Breast epithelium (tissue), 4 donors: ENCODE measurements around the gene ST14. TPM values are rescaled to one million over a fixed set of nuclear protein-coding genes. Genes with fewer than 3 reads are reported as not detected.

Experiments used
- DNase-seq, 2 donors: peaks; one replicate each; pipeline ENCODE4 v3.0.0-alpha.2; 2019; ENCODE audit warnings: low spot score in 2 of 2
- H3K27ac ChIP-seq, 2 donors: fragments of 200-600 bp; sonication (generic) in 1 of 2; one replicate each; pipeline ENCODE4 v1.5.1; 2016 to 2019; ENCODE audit warnings: mild to moderate bottlenecking in 1 of 2
- H3K27me3 ChIP-seq, 2 donors: fragments of 200-600 bp; sonication (generic) in 1 of 2; one replicate each; pipeline versions ENCODE4 v1.5.1 to v1.6.0; 2017 to 2019; ENCODE audit warnings: control low read depth in 1 of 2, mild to moderate bottlenecking in 1 of 2
- H3K36me3 ChIP-seq: fragments of 200-600 bp; one replicate; pipeline ENCODE4 v1.5.1; 2019
- H3K4me1 ChIP-seq, 2 donors: fragments of 200-600 bp; sonication (generic); one replicate each; pipeline ENCODE4 v1.5.1; 2016 to 2019; ENCODE audit warnings: control low read depth in 1 of 2
- H3K4me3 ChIP-seq, 3 donors: fragments of 200-600 bp; sonication (generic); 1 replicate in 2 of 3; 2 replicates in 1 of 3; pipeline ENCODE4 v1.5.1; 2016 to 2019; ENCODE audit warnings: mild to moderate bottlenecking in 3 of 3, moderate library complexity in 2 of 3
- H3K9me3 ChIP-seq, 2 donors: fragments of 200-600 bp; sonication (generic) in 1 of 2; one replicate each; pipeline ENCODE4 v1.5.1; 2016 to 2019; ENCODE audit warnings: control low read depth in 1 of 2
- POLR2A ChIP-seq: fragments of 450-650 bp; IDR thresholded peaks from one replicate; pipeline ENCODE4 v1.6.1; 2016; ENCODE audit warnings: antibody characterized with exemption, mild to moderate bottlenecking, moderate library complexity
- POLR2AphosphoS5 ChIP-seq, 3 donors: sonication (generic); formaldehyde crosslinking; IDR thresholded peaks; one replicate each; pipeline ENCODE4 v1.6.1; 2017; ENCODE audit warnings: antibody characterized with exemption in 3 of 3
- intact Hi-C: fragments of 100-400 bp; cut with DNase I; formaldehyde crosslinking; loops from one replicate; pipeline ENCODE4 v1.15.1; 2023; ENCODE audit warnings: low total_unique reads
- total RNA-seq, 3 donors: library from RNA; depleted of rRNA; stranded (reverse); fragments of >200 nt; gene quantifications; one replicate each; pipeline ENCODE4 v1.1.0, GENCODE V29; 2016
- TF ChIP-seq, protein P1 (sequence below), 3 donors: fragments of 450-650 bp; IDR thresholded peaks; one replicate each; pipeline ENCODE4 v1.5.1; 2016 to 2017; ENCODE audit warnings: antibody characterized with exemption in 3 of 3, mild to moderate bottlenecking in 3 of 3, moderate library complexity in 3 of 3

Gene ST14
- total RNA-seq, 3 donors from 2014 or later, result 9.9 to 89.0 (median 48.5) TPM

DNA sequence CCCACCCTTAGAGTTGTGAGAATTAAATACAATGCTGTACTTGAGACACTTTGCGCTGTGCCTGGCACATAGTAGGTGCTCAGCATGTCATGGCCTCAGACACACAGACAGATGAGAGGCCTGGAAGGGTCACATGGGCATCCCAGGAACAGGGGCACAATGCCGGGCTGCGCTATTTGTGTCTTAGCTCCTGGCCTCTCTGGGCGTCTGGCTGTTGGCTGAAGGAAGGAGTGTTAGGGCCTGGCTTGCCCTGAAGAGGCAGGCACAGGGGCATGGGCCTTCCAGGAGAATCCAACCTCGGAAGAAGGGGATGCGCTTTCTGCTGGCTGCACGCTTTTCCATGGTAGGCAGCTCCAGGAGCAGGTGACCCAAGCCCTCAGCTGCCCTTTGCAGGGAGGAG is 41.4 kb downstream of the ST14 start:
- Histone ChIP-seq H3K27me3 (no peaks in the 10 kb centered on the region), H3K4me1 (no peaks in the 10 kb centered on the region), H3K36me3 (no peaks in the 10 kb centered on the region), H3K4me3 (no peak overlapping the region), H3K9me3 (no peaks in the 10 kb centered on the region), H3K27ac (no peak overlapping the region)
- TF ChIP-seq POLR2AphosphoS5 (IDR thresholded peaks at IDR 0.05), result no peak
- no peak for TF ChIP-seq POLR2A
- TF ChIP-seq, protein P1, sequence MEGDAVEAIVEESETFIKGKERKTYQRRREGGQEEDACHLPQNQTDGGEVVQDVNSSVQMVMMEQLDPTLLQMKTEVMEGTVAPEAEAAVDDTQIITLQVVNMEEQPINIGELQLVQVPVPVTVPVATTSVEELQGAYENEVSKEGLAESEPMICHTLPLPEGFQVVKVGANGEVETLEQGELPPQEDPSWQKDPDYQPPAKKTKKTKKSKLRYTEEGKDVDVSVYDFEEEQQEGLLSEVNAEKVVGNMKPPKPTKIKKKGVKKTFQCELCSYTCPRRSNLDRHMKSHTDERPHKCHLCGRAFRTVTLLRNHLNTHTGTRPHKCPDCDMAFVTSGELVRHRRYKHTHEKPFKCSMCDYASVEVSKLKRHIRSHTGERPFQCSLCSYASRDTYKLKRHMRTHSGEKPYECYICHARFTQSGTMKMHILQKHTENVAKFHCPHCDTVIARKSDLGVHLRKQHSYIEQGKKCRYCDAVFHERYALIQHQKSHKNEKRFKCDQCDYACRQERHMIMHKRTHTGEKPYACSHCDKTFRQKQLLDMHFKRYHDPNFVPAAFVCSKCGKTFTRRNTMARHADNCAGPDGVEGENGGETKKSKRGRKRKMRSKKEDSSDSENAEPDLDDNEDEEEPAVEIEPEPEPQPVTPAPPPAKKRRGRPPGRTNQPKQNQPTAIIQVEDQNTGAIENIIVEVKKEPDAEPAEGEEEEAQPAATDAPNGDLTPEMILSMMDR (IDR thresholded peaks at IDR 0.05), result no peak
- no peak for DNase-seq
- intact Hi-C loops, result no loop called here

DNA sequence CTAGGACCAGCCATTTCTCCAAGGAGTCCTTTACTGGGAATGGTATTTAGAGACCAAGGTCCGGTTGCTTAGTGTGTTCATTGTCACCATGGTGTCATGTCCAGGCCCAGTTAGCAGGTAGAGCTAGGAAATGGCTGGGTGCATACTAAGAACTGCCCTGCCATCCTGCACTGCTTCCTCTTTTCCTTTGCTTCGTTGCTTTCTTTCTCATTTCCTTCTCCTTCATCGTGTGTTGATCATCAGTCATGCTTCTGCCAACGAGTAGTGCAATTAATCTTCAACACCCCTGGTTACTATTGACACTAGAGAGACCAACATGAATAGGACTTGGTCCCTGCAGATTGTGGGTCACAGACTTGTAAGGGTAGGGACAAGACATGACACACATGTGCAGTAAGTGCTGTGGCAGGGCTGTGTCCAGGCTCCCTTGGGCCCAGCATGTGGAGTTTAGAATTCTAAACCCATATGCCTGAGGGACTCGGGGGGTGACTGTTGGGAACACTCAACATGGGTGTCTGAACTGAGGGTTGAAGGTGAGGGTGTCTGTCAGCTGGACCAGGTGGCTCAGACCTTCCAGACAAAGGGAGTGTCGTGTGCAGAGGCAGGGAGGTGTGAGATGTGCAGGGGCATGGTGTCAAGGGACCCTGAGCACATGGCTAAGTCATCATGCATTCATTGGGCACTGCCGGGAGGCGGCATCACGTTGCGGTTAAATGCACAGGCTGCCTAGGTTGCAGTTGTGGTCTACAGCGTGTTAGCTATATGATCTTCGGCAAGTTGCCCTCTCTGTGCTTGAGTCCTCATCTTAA is 42.6 kb downstream of the ST14 start:
- no peaks in the 10 kb centered on the region for H3K4me1 ChIP-seq
- no peaks in the 10 kb centered on the region for H3K27me3 ChIP-seq
- TF ChIP-seq POLR2A (no peak), POLR2AphosphoS5 (IDR thresholded peaks at IDR 0.05) (no peak)
- TF ChIP-seq, protein P1 (IDR thresholded peaks at IDR 0.05), result no peak
- H3K9me3 ChIP-seq, result no peaks in the 10 kb centered on the region
- no peak for DNase-seq
- H3K4me3 ChIP-seq, result no peak overlapping the region
- no peaks in the 10 kb centered on the region for H3K36me3 ChIP-seq
- no peak overlapping the region for H3K27ac ChIP-seq
- intact Hi-C loops, result no loop called here

DNA sequence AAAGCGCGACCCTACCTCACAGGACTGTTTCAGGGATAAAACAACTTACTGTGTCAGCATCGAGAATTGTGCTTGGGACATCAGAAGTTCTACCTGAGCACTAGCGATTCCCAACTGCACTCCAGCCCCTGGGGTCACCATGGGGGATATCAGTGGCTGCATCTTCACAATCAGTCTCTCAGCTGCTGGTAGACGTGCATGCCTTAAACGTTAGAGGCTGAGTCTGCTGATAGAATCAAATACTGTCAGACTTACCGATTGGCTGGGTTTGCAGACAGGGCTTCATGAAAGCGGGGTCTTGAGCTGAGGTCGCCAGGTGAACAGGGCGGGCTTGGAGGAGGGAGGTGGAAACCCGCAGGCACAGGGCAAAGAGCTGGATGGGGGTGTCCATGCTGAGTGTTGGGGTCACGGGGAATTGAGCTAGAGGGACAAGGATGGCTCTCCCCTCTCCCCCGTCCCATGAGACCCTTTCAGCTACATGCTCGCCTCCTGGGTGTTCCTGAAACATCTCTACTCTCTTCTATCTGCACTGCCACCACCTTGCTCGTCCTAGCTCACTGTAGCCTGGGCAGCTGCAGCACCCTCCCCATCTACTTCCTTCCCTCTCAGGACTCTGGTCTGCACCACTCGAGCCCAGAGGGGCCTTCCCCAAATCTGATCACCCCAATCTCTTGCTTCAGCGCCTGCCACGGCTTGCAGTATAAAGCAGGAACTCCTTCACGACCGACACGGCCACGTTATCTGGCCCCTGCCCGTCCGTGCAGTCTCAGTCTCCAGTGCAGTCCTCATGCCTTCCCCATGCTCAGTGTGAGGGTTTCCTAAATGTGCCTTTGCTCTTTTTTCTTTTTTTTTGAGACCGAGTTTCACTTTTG is 43.5 kb downstream of the ST14 start:
- no peaks in the 10 kb centered on the region for H3K27me3 ChIP-seq
- no peaks in the 10 kb centered on the region for H3K9me3 ChIP-seq
- no peaks in the 10 kb centered on the region for H3K36me3 ChIP-seq
- no peaks in the 10 kb centered on the region for H3K4me1 ChIP-seq
- H3K4me3 ChIP-seq, result no peak overlapping the region
- DNase-seq, result no peak
- TF ChIP-seq POLR2AphosphoS5 (IDR thresholded peaks at IDR 0.05) (no peak), POLR2A (no peak)
- TF ChIP-seq, protein P1 (IDR thresholded peaks at IDR 0.05), result no peak
- intact Hi-C loops, result no loop called here
- H3K27ac ChIP-seq, result no peak overlapping the region

DNA sequence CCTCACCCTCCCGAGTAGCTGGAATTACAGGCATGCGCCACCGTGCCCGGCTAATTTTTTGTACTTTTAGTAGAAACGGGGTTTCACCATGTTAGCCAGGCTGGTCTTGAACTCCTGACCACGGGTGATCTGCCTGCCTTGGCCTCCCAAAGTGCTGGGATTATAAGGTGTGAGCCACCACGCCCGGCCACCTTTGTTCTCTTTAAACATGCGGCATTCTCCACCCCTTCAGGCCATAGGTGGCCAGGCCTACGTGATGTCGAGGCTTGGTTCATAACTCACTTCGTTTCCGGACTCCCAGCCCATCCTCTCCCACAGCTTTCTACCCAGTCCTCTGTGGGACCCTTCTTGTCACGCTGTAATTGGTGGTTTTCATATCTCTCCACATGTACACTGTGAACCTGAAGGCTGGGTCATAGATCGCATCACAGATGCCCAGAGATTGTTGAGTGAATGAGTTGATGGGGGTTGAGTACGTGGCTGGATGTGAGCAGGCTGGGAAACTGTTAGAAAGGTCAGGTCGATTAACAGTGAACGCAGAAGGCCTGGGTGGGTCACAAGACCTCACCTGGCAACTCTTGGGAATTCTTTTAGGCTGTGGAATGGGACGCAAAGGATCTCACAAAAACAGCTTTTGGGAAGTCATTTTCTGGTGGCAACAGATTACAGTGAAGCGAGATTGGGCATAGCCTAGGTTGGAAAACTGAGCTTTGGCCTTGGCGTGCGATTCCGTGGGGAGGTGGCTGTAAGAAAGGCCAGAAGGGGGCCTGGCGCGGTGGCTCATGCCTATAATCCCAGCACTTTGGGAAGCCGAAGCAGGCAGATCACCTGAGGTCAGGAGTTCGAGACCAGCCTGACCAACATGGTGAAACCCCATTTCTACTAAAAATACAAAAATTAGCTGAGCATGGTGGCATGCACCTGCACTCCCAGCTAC is 44.5 kb downstream of the ST14 start:
- H3K4me1 ChIP-seq, result no peaks in the 10 kb centered on the region
- no peak for DNase-seq
- no peak overlapping the region for H3K4me3 ChIP-seq
- no peak overlapping the region for H3K27ac ChIP-seq
- TF ChIP-seq POLR2A (no peak), POLR2AphosphoS5 (IDR thresholded peaks at IDR 0.05) (no peak)
- TF ChIP-seq, protein P1 (IDR thresholded peaks at IDR 0.05), result no peak
- no peaks in the 10 kb centered on the region for H3K27me3 ChIP-seq
- intact Hi-C loops, result no loop called here
- H3K9me3 ChIP-seq, result no peaks in the 10 kb centered on the region
- no peaks in the 10 kb centered on the region for H3K36me3 ChIP-seq
